GM19023 (cell line): ENCODE data around the gene PXT1.
"Not testable (repeated sequence)": the region's sequence is repeated elsewhere in the genome, so short reads cannot be mapped to it uniquely, and the experiment has no call there.

Experiments used
- ATAC-seq: cut with Tn5 transposase; IDR thresholded peaks from one replicate; pipeline ENCODE4 v1.9.1; 2021; ENCODE audit warnings: mild to moderate bottlenecking, moderate library complexity; ENCODE audit not compliant: unreplicated experiment

The PXT1 gene, protein sequence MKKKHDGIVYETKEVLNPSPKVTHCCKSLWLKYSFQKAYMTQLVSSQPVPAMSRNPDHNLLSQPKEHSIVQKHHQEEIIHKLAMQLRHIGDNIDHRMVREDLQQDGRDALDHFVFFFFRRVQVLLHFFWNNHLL

GRCh38 chr6:36442671-36443470 lies at the start of gene PXT1, which contains the start of gene KCTD20:
TSS of gene PXT1 (minus strand) at chr6:36442854. CDS start at chr6:36426082, 16,772 bp downstream.
TSS of gene KCTD20 (plus strand) at chr6:36443000. CDS start at chr6:36470098, 27,098 bp downstream.
- peak; percentile 79 for ATAC-seq

GRCh38 chr6:36492092-36492491 lies 49.4 kb upstream of the PXT1 start:
- no peak for ATAC-seq

DNA sequence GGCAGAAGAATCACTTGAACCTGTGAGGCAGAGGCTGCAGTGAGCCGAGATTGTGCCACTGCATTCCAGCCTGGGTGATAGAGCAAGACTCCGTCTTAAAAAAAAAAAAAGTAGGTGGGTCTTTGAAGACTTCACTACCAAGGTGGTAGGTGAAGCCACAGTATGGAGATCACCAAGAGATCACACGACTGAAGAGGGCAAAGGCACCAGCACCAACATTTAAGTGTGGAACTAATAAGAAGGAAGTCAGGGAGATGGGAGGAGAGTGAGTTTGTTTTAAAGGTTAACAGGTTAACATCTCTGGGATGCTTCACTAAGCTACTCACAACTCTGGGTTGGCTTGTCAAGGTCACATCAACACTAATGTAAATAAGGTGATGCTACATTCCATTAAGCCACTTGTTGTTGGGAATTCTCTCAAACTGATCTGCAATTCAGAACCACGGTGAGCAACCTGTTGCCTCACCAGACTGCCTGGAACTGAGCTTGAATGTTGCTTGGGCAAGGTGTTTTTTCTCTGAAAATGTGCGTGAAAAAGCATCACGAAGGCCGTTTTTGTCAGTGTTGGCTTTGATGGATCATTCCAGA lies 48.8 kb upstream of the PXT1 start:
- ATAC-seq, result no peak

DNA sequence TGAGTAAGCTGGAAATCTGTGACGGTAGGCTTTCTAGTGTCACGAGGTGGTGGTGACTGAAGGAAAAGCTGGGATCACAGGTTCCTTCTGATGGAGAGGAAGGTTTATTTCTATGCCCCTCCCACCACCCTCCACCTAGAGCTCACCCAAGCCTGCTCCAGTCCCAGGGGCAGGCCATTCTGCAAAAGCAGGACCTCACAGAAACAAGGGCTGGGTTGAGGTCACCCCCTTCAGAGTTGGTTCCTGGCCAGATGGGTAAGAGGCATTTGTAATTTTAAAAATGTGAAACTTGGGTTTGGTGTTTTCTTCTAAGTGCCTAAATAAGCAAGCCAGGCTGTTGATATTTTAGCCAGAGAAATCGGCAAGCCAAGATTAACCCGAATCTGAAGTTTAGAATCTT lies 46.8 kb upstream of the PXT1 start:
- ATAC-seq, result no peak

DNA sequence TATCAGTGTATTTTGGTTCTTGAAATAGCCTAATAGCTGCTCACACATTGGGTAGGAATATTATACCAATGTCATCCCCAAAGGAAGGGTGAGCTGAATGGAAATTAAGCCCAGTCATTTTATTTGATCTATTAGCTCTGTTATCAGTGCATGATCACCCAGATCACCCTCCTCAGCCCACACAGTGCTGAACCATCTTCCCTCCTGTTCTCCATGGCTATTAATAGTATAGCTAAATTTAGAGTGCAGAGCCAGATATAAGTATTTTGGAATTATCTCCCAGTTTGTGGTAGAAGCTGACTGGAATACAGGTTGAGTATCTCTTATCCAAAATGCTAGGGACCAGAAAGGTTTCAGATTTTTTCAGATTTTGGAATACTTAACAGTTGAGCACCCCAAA lies 45.6 kb upstream of the PXT1 start:
- ATAC-seq, result no peak

GRCh38 chr6:36487698-36488097 lies 45.0 kb upstream of the PXT1 start:
- no peak for ATAC-seq

- ATAC-seq, result no peak
Measured at GRCh38 chr6:36484736-36485135, 42.1 kb upstream of the PXT1 start.

DNA sequence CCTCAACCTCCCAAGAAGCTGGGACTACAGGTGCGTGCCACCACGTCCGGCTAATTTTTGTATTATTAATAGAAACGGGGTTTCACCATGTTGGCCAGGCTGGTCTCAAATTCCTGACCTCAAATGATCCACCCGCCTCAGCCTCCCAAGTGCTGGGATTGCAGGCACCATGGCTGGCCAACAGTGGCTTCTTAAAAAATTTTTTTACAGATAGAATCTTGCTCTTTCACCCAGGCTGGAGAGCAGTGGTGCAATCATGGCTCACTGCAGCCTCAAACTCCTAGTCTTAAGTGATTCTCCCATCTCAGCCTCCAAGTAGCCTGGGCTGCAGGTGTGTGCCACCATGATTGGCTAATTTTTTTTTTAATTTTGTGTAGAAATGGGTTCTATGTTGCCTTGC lies 40.7 kb upstream of the PXT1 start:
- not testable (repeated sequence) for ATAC-seq

GRCh38 chr6:36479256-36479655 lies 36.6 kb upstream of the PXT1 start:
- ATAC-seq, result no peak

GRCh38 chr6:36478051-36478526 lies 35.4 kb upstream of the PXT1 start:
- ATAC-seq, result no peak

GRCh38 chr6:36469946-36470345 lies 27.3 kb upstream of the PXT1 start:
- no peak for ATAC-seq

GRCh38 chr6:36469148-36469661 lies 26.6 kb upstream of the PXT1 start:
- no peak for ATAC-seq

DNA sequence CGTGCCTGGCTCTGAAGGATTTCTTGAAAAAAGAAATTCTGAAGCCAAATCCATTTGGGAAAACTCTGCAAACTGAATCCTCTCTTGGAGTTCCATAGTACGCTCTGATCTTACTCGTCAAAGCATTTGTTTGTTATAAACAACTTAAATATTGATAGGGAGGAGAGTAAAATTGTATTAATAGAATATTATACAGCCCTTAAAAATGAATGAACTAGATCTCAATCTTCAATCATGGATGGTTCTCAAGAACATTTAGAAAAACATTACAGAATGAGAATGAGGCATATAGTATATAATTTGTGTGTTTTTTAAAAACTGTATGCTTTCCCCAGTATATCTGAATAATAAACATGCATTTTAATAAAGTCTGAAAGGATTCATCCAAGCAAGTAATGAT lies 25.0 kb upstream of the PXT1 start:
- no peak for ATAC-seq

- ATAC-seq, result no peak
Measured at GRCh38 chr6:36464233-36464632, 21.6 kb upstream of the PXT1 start.

- no peak for ATAC-seq
Measured at GRCh38 chr6:36463676-36464075, 21.0 kb upstream of the PXT1 start.

- ATAC-seq, result no peak
Measured at GRCh38 chr6:36461646-36462045, 19.0 kb upstream of the PXT1 start.

DNA sequence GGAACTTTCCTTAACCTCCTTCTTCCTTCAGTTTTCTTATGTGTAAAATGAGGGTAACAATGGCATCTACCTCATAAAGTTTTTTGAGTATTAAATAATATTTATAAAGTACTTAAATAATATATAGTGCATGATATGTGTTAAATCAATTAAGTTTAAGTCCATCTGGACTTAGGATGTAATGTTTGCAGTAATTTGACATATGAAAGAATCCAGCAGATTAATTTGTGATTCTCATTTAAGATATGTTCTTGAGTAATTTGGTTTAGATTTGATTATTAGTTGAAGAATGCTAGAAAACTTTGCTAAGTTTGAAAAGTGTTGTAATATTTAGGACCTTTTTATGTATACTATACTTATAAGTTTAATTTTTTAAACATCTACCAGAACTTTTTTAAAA lies 18.3 kb upstream of the PXT1 start:
- ATAC-seq, result no peak

GRCh38 chr6:36459501-36459900 lies 16.8 kb upstream of the PXT1 start:
- ATAC-seq, result no peak

DNA sequence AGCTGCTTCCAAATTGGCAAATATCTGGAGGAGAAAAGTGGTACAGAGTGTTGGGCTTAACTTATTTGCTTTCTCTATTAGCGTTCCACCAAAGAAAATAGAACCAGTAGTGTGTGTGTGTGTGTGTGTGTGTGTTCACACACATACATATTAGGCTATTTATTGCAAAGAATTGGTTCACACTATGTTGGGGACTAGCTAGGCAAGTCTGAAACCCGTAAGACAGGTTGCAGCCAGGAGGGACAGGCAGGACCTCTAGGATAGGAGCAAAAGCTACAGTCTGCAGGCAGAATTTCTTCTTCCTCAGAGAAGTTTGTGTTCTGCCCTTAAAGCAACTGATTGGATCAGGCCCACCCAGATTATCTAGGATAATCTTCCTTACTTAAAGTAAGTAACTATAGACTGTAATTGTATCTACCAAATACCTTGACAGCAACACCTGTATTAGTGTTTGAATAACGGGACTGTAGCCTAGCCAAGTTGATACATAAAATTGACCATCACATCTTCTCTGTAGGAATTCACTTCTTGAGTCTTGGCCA lies 12.9 kb upstream of the PXT1 start:
- no peak for ATAC-seq

DNA sequence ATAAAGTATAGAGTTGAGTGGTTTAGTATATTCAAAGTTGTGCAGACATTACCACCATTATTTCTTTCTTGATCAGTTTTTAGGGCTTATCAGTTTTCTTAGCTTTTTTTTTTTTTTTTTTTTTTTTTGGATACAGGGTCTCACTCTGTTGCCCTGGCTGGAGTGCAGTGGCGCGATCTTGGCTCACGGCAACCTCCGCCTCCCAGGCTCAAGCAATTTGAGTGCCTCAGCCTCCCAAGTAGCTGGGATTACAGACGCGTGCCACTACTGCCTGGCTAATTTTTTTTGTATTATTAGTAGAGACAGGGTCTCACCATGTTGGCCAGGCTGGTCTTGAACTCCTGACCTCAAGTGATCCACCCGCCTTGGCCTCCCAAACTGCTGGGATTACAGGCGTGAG lies 10.2 kb upstream of the PXT1 start:
- ATAC-seq, result not testable (repeated sequence)

DNA sequence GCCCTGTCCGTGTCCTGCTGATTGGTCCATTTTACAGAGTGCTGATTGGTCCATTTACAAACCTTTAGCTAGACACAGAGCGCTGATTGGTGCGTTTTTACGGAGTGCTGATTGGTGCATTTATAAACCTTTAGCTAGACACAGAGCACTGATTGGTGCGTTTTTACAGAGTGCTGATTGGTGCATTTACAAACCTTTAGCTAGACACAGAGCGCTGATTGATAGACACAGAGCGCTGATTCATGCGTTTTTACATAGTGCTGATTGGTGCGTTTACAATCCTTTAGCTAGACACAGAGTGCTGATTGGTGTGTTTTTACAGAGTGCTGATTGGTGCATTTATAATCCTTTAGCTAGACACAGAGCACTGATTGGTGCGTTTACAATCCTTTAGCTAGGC lies 6.5 kb upstream of the PXT1 start:
- not testable (repeated sequence) for ATAC-seq

DNA sequence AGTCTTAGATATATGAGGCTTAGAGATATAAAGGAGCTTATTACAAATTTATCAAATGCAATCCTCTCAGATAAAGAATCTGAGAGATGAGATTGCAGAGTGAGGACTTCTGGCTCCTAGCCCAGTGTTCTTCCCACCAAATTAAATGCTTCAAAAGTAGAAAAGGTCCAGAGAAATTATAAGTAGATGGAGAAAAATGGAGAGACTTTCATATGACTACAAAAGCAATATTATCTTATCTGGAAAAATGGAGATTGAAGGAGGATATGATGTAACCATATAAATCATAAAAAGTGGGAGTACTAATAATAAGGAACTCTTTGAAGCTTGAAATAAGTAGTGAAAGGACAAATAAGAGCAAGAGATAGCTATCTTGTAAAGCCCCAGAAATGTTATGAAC lies 3.0 kb upstream of the PXT1 start:
- no peak for ATAC-seq
